Vagina (tissue), 2 donors: ENCODE results near the gene TEKT3.

Experiments used
- POLR2A ChIP-seq, 2 donors: fragments of 450-650 bp; IDR thresholded peaks; one replicate each; pipeline ENCODE4 v1.6.1; 2017; ENCODE audit warnings: antibody characterized with exemption in 2 of 2, mild to moderate bottlenecking in 2 of 2, moderate library complexity in 2 of 2
- TF ChIP-seq, protein P1 (sequence below), 3 experiments: fragments of 450-650 bp in 2 of 3; fragments of 200-600 bp in 1 of 3; sonication (generic) in 1 of 3; IDR thresholded peaks; one replicate each; pipeline ENCODE4 v1.5.1; 2017 to 2019; ENCODE audit warnings: antibody characterized with exemption in 3 of 3, mild to moderate bottlenecking in 2 of 3, moderate library complexity in 2 of 3

DNA sequence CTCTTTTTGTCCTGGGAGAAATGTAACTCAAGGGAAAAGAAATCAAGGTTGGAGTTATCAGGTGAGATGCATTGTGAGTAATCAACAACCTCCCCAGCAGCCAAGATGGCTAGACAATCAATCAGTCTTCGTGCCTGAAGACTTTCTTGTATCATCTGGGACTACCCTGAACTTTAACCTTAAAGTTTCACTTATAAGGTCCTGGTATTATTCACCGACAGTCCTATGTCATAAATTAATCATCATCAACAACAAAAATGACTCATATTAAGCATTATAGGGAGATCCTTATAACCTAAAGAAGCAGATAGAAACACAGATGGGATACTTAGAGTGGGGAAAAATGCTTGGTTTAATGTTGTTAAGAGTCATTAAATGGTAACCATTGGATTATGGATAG, 7.7 kb upstream of the TEKT3 start:
- no peak for TF ChIP-seq POLR2A (IDR thresholded peaks at IDR 0.05)
- TF ChIP-seq, protein P1, sequence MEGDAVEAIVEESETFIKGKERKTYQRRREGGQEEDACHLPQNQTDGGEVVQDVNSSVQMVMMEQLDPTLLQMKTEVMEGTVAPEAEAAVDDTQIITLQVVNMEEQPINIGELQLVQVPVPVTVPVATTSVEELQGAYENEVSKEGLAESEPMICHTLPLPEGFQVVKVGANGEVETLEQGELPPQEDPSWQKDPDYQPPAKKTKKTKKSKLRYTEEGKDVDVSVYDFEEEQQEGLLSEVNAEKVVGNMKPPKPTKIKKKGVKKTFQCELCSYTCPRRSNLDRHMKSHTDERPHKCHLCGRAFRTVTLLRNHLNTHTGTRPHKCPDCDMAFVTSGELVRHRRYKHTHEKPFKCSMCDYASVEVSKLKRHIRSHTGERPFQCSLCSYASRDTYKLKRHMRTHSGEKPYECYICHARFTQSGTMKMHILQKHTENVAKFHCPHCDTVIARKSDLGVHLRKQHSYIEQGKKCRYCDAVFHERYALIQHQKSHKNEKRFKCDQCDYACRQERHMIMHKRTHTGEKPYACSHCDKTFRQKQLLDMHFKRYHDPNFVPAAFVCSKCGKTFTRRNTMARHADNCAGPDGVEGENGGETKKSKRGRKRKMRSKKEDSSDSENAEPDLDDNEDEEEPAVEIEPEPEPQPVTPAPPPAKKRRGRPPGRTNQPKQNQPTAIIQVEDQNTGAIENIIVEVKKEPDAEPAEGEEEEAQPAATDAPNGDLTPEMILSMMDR (IDR thresholded peaks at IDR 0.05): no peak
